Adrenal gland (tissue), 12 donors: ENCODE results near the gene GMEB2. TPM values are rescaled to one million over a fixed set of nuclear protein-coding genes. Genes with fewer than 3 reads are reported as not detected.

Source experiments
- DNase-seq, 7 donors: peaks; one replicate each; pipeline ENCODE4 v3.0.0-alpha.2; 2019 to 2020
- H3K27ac ChIP-seq, 5 donors: fragments of 200-600 bp; sonication (generic) in 4 of 5; 1 replicate in 3 of 5; 2 replicates in 2 of 5; pipeline versions ENCODE4 v1.5.1 to v1.8.0; 2016 to 2020; ENCODE audit warnings: mild to moderate bottlenecking in 1 of 5
- H3K27me3 ChIP-seq: fragments of 200-600 bp; 2 replicates; pipeline ENCODE4 v1.8.0; 2021
- H3K36me3 ChIP-seq, 2 donors: fragments of 200-600 bp; replicated peaks in 1 of 2; 1 replicate in 1 of 2; 2 replicates in 1 of 2; pipeline versions ENCODE4 v1.5.1 to v1.8.0; 2018 to 2022
- H3K4me1 ChIP-seq, 2 donors: fragments of 200-600 bp; replicated peaks in 1 of 2; 1 replicate in 1 of 2; 2 replicates in 1 of 2; pipeline versions ENCODE4 v1.5.1 to v1.8.0; 2018 to 2021
- H3K4me3 ChIP-seq, 4 donors: fragments of 200-600 bp; sonication (generic) in 3 of 4; one replicate each; pipeline ENCODE4 v1.5.1; 2016 to 2018
- H3K9me3 ChIP-seq, 3 donors: fragments of 200-600 bp; sonication (generic) in 1 of 3; replicated peaks in 1 of 3; 1 replicate in 2 of 3; 2 replicates in 1 of 3; pipeline versions ENCODE4 v1.5.1 to v1.8.0; 2016 to 2021
- CTCF ChIP-seq, 6 experiments: fragments of 450-650 bp in 4 of 6; fragments of 200-600 bp in 2 of 6; sonication (generic) in 1 of 6; IDR thresholded peaks; 1 replicate in 5 of 6; 2 replicates in 1 of 6; pipeline versions ENCODE4 v1.5.1 to v1.8.0; 2016 to 2021; ENCODE audit warnings: antibody characterized with exemption in 6 of 6, mild to moderate bottlenecking in 2 of 6, moderate library complexity in 1 of 6
- POLR2A ChIP-seq, 2 donors: fragments of 450-650 bp; IDR thresholded peaks; one replicate each; pipeline ENCODE4 v1.6.1; 2017; ENCODE audit warnings: antibody characterized with exemption in 2 of 2, mild to moderate bottlenecking in 2 of 2, moderate library complexity in 1 of 2
- WGBS, 4 donors: extraction: QIAGEN DNeasy Blood & Tissue Kit in 2 of 4; methylation state at CpG; one replicate each; pipeline versions ENCODE4 v1.1.5 to v1.1.7; 2013 to 2017; 5-methylcytosine and 5-hydroxymethylcytosine counted together
- intact Hi-C, 2 donors: fragments of 100-400 bp; cut with DNase I; formaldehyde crosslinking; loops; one replicate each; pipeline versions ENCODE4 v1.14.1 to v1.15.0; 2022 to 2023
- polyA plus RNA-seq, 3 donors: library from polyadenylated mRNA; stranded (reverse); fragments of 200-250 nt in 2 of 3; fragments of 350-450 nt in 1 of 3; fragmentation: Illumina TruSeq in 1 of 3; extraction: RNeasy Lipid Tissue Mini Kit (QIAGEN cat#74804) in 1 of 3; gene quantifications; one replicate each; pipeline ENCODE4 v1.2.3, GENCODE V29; 2013 to 2014
- total RNA-seq, 9 donors: library from RNA; depleted of rRNA in 4 of 9; stranded (reverse); fragments of >200 nt in 4 of 9; fragments of 120-200 nt in 1 of 9; fragmentation: NEBNext Ultra II Directional in 1 of 9; extraction: Animal tissue kit (Norgen Biotek cat#: 25700) in 1 of 9; gene quantifications; one replicate each; pipeline versions ENCODE4 v1.1.0 to v1.2.4, GENCODE V29; 2013 to 2023
- donor health status: healthy with polysubstance abuse.
- donor health status: Bipolar disorder and iron deficiency.
- donor health status: DM: yes; HTN: yes; CAD: no.
- donor health status: DM: no; HTN: no; CAD: no.
- donor health status: DM: no; HTN: no; CAD: no.
- donor health status: DM: yes; HTN: yes; CAD: no.

The GMEB2 gene
- total and polyA plus RNA-seq, 12 donors: 4.2 to 18.2 (median 12.5) TPM

GRCh38 chr20:63545814-63546213, 81.1 kb downstream of the GMEB2 start:
- intact Hi-C loops: no loop called here
- H3K9me3 ChIP-seq: no peaks in the 10 kb centered on the region
- no peak overlapping the region for H3K4me3 ChIP-seq
- peaks cover 10% of the 10 kb centered on the region for H3K27me3 ChIP-seq
- no peaks in the 10 kb centered on the region for H3K4me1 ChIP-seq
- no peak for DNase-seq
- 43 to 69% (median 63%) methylated on average over 3 to 6 of the region's 6 CpGs for WGBS, 4 donors
- no peaks in the 10 kb centered on the region for H3K36me3 ChIP-seq
- H3K27ac ChIP-seq: no peak overlapping the region
- TF ChIP-seq POLR2A (IDR thresholded peaks at IDR 0.05): no peak
- TF ChIP-seq CTCF (IDR thresholded peaks at IDR 0.05): no peak

- TF ChIP-seq POLR2A (IDR thresholded peaks at IDR 0.05) (no peak), CTCF (IDR thresholded peaks at IDR 0.05) (no peak)
- intact Hi-C loops: no loop called here
- no peaks in the 10 kb centered on the region for H3K36me3 ChIP-seq
- 63 to 75% (median 71%) methylated on average over 5 to 19 of the region's 19 CpGs for WGBS, 4 donors
- DNase-seq: no peak
- peaks cover 10% of the 10 kb centered on the region for H3K27me3 ChIP-seq
- H3K4me1 ChIP-seq: no peaks in the 10 kb centered on the region
- H3K9me3 ChIP-seq: no peaks in the 10 kb centered on the region
- no peak overlapping the region for H3K4me3 ChIP-seq
- no peak overlapping the region for H3K27ac ChIP-seq
These were observed 81.9 kb downstream of the GMEB2 start for GRCh38 chr20:63544958-63545516.

- DNase-seq: no peak
- H3K9me3 ChIP-seq: no peaks in the 10 kb centered on the region
- H3K27me3 ChIP-seq: peaks cover 10% of the 10 kb centered on the region
- H3K27ac ChIP-seq: no peak overlapping the region
- intact Hi-C loops: no loop called here
- TF ChIP-seq CTCF (IDR thresholded peaks at IDR 0.05) (no peak), POLR2A (IDR thresholded peaks at IDR 0.05) (no peak)
- H3K36me3 ChIP-seq: no peaks in the 10 kb centered on the region
- 72 to 78% (median 75%) methylated on average over 8 to 27 of the region's 27 CpGs for WGBS, 4 donors
- H3K4me1 ChIP-seq: no peaks in the 10 kb centered on the region
- no peak overlapping the region for H3K4me3 ChIP-seq
These were observed 82.5 kb downstream of the GMEB2 start for GRCh38 chr20:63544241-63544957.

- intact Hi-C loops: no loop called here
- WGBS, 4 donors: 72 to 79% (median 78%) methylated on average over 6 of the region's 6 CpGs
- peaks cover 10% of the 10 kb centered on the region for H3K27me3 ChIP-seq
These were observed 83.2 kb downstream of the GMEB2 start for GRCh38 chr20:63543733-63544132.

More at GRCh38 chr20:63543733-63544132, 83.2 kb downstream of the GMEB2 start:
- H3K4me1 ChIP-seq: no peaks in the 10 kb centered on the region
- H3K9me3 ChIP-seq: no peaks in the 10 kb centered on the region
- TF ChIP-seq POLR2A (IDR thresholded peaks at IDR 0.05) (no peak), CTCF (IDR thresholded peaks at IDR 0.05) (no peak)
- H3K27ac ChIP-seq: no peak overlapping the region
- H3K36me3 ChIP-seq: no peaks in the 10 kb centered on the region
- no peak for DNase-seq
- no peak overlapping the region for H3K4me3 ChIP-seq
